HG03108 (cell line): ENCODE results near the gene ELOB.

ENCODE experiments used
- ATAC-seq: cut with Tn5 transposase; IDR thresholded peaks from one replicate; pipeline ENCODE4 v1.9.1; 2021; ENCODE audit warnings: moderate library complexity; ENCODE audit not compliant: unreplicated experiment

The ELOB gene

DNA sequence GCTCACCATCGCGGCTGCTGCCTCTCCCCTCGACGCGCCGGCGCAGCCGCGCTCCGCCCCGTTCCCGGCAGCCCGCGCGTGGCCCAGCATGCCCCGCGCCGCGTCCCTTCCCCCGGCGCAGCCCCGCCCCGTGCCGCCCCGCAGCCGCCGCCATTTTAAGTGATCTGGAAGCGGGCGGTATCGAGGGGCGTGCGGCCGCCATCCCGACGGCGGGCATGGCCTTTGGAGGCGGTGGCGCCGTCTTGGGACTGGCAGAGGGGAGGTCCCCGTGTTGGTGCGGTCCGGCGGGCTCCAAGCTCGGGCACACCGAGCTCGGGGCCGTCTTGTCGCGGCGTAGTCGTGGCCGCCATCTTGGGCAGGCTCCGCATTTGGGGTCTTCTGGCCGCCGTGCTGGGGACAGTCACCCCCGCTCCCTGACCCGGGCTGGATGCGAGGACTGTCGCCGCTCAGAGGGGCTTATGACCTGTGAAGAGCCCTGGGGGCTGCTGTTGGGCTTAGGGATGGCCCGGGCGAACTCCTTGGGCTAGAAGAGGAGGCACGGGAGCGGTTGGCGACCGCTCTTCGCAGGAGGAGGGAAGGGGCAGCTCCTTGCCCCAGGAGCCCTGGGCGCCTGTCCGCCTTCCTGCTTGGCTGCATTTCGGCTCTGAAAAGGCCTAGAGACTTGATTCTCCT is at the start of gene ELOB:
ELOB (minus strand) TSS at position 50 of the 672 bp plus-strand sequence; CDS start at position 9, 41 bp downstream.
- peak; percentile 63 for ATAC-seq

DNA sequence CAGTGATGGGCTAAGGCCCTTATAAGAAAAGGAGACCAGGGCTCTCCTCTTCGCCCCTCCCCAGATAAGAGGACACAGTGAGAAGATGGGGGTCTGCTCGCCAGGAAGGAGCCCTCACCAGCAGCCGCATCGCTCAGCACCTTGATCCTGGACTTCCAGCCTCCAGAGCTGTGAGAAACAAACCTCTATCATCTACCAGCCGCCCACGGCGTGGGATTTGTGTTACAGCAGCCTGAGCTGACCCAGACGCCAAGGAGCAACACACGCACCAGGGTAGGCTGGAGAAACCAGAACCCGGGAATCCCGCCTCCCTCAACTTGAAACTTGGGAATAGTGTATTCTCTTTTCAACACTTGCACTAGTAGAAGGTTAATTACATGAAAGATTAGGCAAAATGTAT is 48.8 kb upstream of the ELOB start:
- ATAC-seq = no peak

GRCh38 chr16:2825049-2825742 is 48.1 kb upstream of the ELOB start:
- ATAC-seq = no peak

DNA sequence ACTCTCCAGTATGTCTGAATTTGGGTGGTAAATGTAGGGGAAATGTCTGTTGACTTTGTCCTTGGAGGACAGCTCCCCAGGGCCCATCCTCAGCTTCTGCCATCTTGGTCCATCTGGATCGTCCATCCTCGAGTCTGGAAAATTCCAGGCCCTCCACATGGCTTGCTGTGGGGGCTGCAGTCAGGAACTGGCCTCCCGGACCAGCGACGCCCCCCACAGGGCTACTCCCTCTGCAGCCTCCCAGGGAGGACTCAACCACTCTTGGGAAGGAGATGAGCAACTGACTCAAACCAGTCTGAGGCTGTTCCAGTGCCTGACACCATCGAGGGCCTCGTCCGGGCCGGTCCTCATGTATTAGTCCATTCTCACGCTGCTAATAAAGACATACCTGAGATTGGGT is 47.5 kb upstream of the ELOB start:
- ATAC-seq = no peak

DNA sequence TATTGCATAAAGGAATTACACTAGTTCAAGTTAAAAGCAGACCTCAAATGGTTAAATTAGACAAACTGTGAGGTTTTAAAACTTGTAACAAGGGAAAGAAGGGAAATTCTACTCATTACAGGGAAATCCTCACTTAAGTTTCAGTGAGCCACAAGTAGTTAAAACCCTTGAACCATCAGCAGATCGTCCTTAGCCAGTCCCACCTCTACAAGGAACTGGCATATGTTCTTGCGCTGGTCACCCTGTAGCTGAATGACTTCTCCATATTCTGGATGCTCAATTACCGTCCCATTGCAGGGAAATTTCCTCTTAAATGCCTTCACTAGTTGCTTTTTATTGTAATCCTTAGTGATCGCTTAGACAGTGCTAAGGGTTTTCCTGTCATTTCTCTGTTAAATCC is 45.4 kb upstream of the ELOB start:
- ATAC-seq = no peak

- ATAC-seq = no peak
Observed at GRCh38 chr16:2822158-2822495, 45.0 kb upstream of the ELOB start.

DNA sequence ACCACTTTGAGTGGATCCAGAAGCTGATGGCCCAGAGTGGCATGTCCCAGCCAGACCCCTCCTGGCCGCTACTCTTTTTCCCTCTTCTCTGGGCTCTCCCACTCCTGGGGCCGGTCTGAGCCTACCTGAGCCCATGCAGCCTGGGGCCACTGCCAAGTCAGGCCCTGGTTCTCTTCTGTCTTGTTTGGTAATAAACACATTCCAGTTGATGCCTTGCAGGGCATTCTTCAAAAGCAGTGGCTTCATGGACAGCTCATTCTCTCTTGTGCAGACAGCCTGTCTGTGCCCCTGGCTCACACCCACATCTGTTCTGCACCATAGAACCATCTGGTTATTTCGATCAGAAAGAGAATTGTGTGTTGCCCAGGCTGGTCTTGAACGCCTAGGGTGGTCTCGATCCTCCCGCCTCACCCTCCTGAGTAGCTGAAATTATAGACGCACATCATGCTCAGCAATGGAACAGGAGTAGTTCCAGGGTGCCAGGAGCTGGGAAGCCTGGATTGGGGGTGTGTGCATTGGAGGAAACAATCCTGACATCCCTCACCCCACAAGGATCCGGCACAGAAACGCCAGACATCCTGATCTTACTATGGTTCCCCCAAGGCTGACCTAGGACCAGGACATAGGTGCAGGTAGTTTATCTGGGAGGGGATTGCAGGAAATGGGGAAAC is 44.5 kb upstream of the ELOB start:
- no peak for ATAC-seq

DNA sequence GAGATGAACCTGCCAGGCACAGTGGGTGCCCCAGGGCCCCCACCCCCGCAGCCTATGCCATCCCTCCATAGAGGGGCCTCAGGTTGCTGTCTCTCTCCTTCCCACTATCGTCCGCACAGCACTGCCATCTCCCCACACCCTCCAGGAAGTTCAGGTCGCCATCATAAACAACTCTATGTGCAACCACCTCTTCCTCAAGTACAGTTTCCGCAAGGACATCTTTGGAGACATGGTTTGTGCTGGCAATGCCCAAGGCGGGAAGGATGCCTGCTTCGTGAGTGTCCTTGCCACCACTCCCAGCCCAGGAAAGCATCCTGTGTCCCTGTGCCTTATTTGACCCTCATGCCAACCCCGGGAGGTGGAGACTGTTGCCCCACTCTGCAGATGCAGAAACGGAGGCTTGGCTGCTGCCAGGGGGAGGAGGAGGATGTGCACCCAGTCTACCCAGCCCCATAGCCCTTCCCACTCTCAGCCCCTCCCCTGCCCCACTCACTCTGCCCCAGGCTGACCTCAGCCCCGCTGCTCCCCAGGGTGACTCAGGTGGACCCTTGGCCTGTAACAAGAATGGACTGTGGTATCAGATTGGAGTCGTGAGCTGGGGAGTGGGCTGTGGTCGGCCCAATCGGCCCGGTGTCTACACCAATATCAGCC is 43.9 kb upstream of the ELOB start:
- no peak for ATAC-seq

DNA sequence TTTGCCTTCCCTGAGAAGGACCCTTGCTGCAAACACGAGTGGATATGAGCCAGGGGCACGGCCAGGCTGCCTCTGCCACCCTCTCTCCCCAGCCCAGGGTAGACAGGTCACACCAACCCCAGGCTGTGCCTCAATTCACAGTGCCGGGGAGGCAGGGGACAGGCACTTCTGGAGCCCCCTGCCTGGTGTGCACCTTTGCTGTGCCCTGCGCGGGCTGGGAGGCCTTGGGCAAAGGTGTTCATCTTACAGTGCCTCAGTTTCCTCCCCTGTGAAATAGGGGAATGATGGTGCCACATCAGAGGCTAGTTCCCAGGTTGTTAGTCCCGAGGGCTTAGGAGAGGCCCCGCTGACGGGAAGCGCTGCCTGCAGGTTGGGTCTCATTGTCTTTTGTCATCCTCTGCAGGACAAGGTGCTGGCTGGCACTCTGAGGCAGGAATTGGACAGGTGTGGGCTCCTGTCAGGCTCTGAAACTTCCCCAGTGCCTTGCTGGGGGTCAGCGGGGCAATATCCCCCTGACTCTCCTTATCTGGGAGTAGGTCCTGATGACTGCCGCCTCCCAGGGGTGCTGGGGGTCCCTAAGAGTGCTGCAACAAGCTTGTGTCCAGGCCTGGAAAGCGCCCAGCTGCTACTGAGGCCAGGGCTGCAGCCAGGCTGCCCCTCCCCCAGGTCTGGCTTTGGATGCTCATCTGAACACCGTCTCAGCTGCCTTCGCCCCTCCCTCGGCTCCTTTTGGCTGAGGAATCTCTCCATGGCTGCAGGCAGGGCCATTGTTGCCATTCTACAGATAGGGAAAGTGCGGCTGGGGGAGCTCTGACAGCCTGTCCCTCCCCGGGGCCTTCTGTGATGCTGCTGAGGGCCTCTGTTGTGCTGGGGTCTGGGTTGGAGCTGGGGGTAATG is 43.1 kb upstream of the ELOB start:
- ATAC-seq = no peak

DNA sequence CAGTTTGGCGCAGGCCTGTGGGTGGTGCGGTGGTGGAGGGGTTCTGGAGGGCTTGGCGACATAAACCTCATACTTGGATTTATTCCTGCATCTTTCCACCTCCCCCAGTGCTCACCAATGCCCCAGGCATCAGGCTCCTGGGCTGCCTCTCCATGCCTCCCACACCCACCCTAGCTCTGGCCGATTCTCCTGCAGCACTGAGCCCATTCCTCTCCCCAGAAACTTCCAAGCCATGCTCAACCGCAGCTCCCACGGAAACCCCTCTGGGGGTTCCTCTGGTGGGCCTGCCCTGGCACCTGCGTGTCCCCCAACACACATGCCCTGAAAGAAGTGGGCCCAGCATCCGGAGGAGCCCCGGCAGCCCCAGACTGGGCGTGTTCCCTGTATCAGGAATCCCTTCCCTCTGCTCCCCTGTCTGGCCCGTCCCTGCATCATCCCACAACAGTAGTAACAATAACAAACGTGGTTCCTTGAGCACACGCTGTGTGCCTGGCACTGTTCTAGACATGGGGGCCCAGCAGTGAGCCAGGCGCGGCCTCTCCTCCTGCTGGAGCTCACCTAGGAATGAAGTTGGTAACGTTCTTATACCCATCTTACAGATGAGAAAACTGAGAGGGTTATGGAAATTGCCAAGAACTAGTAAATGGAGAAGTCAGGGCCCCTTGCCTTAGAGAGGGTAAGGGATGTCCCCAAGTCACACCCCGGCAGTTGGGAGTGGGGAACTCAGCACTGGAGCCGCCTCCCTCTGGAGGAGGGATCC is 42.3 kb upstream of the ELOB start:
- no peak for ATAC-seq

- ATAC-seq = no peak
Observed at GRCh38 chr16:2818272-2818876, 41.3 kb upstream of the ELOB start.

DNA sequence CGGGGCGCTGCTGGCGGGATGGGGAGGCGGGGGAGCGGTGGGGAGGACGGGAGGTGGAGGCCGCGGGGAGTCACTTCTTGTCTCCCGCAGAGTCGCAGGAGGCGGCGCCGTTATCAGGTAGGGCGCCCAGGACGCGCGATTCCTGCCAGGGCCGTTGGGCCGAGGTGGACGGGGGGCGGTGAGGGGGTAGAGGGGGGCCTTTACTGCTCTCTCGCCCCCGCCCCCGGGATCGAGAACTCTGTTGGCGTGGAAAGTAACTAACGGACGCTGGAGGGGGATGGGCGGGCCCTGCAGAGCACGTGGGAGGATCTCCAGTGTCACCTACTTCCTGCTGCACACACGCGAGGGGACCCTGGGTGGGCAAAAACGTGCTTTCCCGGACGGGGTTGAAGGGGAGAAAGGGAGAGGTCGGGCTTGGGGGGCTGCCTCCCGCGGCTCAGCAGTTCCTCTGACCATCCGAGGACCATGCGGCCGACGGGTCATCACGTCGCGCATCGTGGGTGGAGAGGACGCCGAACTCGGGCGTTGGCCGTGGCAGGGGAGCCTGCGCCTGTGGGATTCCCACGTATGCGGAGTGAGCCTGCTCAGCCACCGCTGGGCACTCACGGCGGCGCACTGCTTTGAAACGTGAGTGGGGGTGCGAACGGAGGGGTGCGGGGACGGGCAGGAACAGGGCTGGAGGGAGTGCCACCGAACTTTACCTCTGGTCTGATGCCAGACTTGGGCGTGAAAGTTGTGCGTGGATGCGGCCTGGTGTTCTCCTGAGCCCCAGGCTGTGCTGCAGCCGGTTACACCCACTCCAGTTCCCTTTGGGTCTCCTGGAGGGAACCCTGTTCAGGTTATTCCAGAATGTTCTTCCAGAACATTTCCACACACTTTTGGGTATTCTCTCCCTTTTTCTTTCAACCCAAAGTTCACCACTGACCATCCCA is 40.5 kb upstream of the ELOB start:
- ATAC-seq = no peak

DNA sequence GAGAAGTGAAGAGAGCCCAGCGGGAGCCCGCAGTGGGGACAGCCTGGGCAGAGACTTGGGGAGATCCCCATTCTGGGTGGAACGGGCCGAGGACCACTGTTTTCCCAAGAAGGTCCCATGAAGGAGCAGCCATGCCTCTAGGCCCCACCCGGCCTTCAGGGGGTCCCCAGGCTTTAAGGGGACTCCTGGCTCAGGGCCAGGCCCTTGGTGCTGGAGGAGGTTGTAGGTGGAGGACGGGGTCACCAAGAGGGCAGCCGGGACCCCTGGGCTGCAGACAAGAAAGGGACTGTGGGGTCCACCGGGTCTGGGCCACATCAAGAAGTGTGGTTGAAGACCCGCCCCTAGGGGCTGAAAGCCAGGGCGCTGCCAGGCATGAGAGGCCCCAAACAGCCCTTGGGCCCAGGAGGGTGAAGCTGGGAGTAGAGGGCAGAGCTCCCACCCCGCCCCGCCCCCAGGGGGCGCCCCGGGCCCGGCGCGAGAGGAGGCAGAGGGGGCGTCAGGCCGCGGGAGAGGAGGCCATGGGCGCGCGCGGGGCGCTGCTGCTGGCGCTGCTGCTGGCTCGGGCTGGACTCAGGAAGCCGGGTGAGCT is 39.8 kb upstream of the ELOB start, which contains the start of gene PRSS21:
PRSS21 (plus strand) TSS at position 487 of the 589 bp plus-strand sequence; CDS start at position 519, 32 bp downstream.
- ATAC-seq = no peak

DNA sequence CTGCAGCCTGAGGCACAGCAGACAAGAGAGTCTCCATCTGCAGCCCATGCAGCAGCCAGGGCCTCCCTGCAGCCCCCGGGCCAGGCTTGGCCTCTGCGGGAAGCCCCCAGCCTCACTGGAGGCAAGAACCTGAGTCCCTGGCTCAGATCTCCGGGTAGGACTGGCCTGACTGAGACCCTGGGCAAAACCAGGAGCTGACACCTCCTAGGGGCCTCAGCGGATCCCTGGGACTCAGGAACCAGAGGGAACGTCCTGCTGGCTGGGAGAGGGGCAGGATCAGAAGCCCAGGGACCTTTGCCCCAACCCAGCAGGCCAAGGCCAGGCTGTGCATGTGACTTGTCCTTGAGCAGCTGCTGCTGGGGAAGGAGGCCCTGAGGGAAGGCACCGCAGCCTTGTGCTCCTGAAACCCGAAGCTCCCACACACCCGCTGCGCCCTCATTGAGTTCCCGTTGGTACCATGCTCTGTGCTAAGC is 38.3 kb upstream of the ELOB start:
- no peak for ATAC-seq

DNA sequence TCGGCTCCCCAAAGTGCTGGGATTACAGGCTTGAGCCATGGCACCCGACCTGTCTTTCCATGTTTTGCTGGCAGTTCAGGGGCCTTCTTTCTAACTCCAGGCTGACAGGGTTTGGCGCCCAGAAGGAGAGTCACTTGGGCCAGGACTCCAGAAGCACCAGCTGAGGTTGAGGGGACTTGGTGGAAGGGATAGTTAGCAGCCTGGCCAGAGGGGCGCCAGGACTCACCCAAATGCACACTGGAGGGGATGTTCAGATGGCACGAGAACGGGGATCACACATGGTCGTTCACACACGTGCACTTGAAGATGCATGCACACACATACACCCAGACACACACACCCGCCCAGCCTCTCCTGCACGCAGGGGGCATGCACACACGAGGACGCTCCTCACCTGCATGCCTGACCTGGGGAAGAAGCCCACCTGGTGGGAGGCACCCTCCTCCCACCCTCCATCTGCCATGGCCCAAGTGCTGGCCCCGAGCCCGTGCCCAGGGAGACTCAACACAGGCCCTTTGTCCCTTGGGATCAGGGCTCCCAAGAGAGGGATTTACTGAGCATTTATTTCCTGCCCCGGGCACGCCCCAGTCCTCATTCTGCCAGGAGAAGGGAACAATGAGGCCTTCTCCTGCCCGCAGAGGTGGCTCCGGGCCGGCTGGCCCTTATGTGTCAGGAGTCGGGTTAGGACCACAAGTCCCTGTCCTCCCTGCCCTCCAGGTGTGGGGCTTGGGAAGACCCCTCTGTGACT is 37.6 kb upstream of the ELOB start:
- no peak for ATAC-seq

GRCh38 chr16:2813771-2814221 is 36.7 kb upstream of the ELOB start:
- ATAC-seq = no peak
